ENCODE results near the gene ERMARD. TPM values are rescaled to one million over a fixed set of nuclear protein-coding genes. Genes with fewer than 3 reads are reported as not detected.

ERMARD gene
- total RNA-seq, 4 donors from 2014 or later = 18.7 to 32.0 (median 27.6) TPM

DNA sequence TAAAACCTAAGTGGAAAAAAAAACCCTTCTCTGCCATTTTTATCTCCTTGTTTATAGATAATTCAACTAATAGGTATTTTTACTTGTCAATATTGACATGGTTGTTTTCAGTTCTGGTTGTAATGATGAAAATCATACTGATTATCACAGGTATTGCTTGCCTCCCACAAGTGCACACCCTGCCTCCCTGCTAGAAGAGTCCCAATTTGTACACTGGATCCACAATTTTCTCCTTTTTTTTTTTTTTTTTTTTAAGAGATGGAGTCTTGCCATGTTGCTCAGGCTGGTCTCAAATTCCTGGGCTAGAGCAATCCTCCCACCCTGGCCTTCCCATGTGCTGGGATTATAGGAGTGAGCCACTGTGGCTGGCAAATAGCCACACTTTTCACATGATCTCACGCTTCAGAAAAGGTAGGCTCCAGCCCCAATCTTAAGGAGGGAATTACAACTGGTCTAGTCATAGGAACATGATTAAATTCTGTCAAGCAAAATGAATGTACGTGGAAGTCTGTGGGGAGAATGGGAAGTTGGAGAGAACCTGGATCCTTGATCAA lies 12.4 kb upstream of the ERMARD start:
- TF ChIP-seq, protein P1, sequence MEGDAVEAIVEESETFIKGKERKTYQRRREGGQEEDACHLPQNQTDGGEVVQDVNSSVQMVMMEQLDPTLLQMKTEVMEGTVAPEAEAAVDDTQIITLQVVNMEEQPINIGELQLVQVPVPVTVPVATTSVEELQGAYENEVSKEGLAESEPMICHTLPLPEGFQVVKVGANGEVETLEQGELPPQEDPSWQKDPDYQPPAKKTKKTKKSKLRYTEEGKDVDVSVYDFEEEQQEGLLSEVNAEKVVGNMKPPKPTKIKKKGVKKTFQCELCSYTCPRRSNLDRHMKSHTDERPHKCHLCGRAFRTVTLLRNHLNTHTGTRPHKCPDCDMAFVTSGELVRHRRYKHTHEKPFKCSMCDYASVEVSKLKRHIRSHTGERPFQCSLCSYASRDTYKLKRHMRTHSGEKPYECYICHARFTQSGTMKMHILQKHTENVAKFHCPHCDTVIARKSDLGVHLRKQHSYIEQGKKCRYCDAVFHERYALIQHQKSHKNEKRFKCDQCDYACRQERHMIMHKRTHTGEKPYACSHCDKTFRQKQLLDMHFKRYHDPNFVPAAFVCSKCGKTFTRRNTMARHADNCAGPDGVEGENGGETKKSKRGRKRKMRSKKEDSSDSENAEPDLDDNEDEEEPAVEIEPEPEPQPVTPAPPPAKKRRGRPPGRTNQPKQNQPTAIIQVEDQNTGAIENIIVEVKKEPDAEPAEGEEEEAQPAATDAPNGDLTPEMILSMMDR (IDR thresholded peaks at IDR 0.05; ENCODE audit: low read depth) = no peak

DNA sequence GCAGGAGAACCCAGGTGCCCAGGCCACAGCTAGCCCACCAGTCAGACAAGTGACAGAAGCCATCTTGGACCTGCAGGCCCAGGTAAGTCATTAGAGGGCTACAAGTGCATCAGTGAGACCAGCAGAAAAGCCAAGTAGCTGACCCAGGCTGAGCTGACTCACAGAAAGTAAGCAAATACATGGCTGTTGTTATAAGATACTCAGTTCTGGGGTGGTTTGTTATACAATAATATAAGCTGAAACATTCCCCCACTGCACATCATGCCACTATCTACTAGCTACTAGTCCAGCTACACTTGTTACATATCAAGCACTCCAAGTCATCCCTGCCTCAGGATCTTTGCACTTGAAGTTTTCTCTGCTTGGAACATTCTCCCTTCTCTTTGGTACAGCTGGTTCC lies 10.1 kb upstream of the ERMARD start:
- TF ChIP-seq, protein P1 (IDR thresholded peaks at IDR 0.05; ENCODE audit: low read depth) = no peak

- TF ChIP-seq, protein P1 (IDR thresholded peaks at IDR 0.05; ENCODE audit: low read depth) = no peak
Measured at GRCh38 chr6:169745405-169745804, 6.0 kb upstream of the ERMARD start.

GRCh38 chr6:169746556-169746955 lies 4.9 kb upstream of the ERMARD start:
- TF ChIP-seq, protein P1 (IDR thresholded peaks at IDR 0.05; ENCODE audit: low read depth) = no peak

DNA sequence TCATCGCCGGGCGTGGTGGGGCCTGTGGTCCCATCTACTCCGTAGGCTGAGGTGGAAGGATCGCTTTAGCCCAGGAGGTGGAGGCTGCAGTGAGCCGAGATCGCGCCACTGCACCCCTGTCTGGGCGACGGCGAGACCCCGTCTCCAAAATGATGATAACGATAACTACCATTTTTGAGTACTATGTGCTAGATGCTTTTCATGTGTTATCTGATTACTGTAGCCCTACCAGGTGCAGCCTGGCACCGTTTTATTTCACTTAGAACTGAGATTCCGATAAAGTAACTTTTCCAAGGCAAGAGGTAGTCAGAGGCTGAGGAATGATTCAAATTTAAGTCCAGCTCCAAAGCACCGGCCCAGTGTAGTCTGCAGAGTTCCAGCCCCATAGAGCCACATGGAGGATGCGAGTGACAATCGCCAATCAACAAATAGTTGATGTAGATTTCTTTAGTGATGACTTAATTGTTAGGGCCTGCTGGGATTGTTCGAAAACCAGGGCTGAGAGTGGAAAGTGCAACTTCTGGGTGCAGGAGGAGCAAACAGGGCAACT lies 727 bp downstream of the ERMARD start:
- TF ChIP-seq, protein P1 (IDR thresholded peaks at IDR 0.05; ENCODE audit: low read depth) = no peak

DNA sequence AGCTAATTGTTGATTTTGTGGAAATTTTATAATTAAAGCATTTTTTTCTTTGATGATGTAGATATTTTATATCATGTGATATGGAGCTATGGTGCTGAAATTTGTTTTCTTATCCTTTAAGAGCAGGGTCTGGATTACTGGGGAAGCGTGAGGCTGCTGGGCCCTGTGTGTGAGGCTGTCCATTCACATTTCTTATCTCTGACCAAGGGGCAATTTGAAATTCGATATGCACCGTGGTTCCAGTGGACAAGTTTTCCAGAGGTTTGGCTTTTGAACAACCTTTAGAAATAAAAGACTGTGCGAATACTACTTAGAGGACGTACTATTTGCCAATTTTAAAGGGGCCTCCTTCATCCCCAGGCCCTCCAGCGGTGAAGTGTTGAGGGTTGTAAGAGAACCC lies 3.7 kb downstream of the ERMARD start:
- TF ChIP-seq, protein P1 (IDR thresholded peaks at IDR 0.05; ENCODE audit: low read depth) = no peak

DNA sequence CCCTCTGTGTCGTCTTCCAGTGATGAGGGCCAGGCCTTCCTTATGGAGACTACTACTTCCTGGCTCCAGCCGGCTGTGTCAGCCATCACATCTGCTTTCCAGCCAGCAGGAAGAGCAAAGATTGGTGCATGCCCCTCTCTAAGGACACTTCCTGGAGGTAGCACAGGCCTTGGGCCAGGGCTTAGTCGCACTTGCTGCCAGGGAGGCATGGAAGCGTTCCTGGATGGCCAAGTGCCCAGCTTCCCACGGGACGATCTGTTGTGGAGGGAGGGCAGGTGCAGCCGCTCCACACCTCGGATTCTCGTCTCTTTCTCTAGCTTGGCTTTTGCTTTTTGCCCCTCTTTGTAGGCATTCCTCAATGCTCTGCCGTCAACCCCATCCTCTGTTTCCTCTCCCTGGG lies 11.9 kb downstream of the ERMARD start:
- TF ChIP-seq, protein P1 (IDR thresholded peaks at IDR 0.05; ENCODE audit: low read depth) = no peak
